Smooth muscle cell (in vitro differentiated cells): Measurements from ENCODE around the gene ZDHHC15. TPM values are rescaled to one million over a fixed set of nuclear protein-coding genes. Genes with fewer than 3 reads are reported as not detected.
"Not testable (repeated sequence)": the region's sequence is repeated elsewhere in the genome, so short reads cannot be mapped to it uniquely, and the experiment has no call there.

Experiments used
- DNase-seq: peaks from one replicate; lab custom pipeline; 2025; ENCODE audit not compliant: unreplicated experiment; lab: John Stamatoyannopoulos, UW
- H2AFZ ChIP-seq: fragments of 200-600 bp; sonication (generic); 2 replicates; pipeline ENCODE4 v1.6.0; 2016; ENCODE audit warnings: antibody characterized with exemption, low read depth, mild to moderate bottlenecking
- H3F3A ChIP-seq: fragments of 200-600 bp; sonication (generic); 2 replicates; pipeline ENCODE4 v1.6.0; 2017; ENCODE audit warnings: antibody characterized with exemption, low read depth
- H3K27ac ChIP-seq: fragments of 200-600 bp; sonication (generic); 2 replicates; pipeline ENCODE4 v1.5.1; 2016; ENCODE audit warnings: low read depth, mild to moderate bottlenecking
- H3K27me3 ChIP-seq: fragments of 200-600 bp; sonication (generic); 2 replicates; pipeline ENCODE4 v1.6.1; 2016; ENCODE audit warnings: low read depth, mild to moderate bottlenecking
- H3K36me3 ChIP-seq: fragments of 200-600 bp; sonication (generic); 2 replicates; pipeline ENCODE4 v1.5.1; 2016; ENCODE audit warnings: low read depth
- H3K4me1 ChIP-seq: fragments of 200-600 bp; sonication (generic); 2 replicates; pipeline ENCODE4 v1.5.1; 2016; ENCODE audit warnings: low read depth
- H3K4me2 ChIP-seq: fragments of 200-600 bp; sonication (generic); 2 replicates; pipeline ENCODE4 v1.6.0; 2016; ENCODE audit warnings: mild to moderate bottlenecking
- H3K4me3 ChIP-seq: fragments of 200-600 bp; sonication (generic); 2 replicates; pipeline ENCODE4 v1.5.1; 2016; ENCODE audit warnings: mild to moderate bottlenecking
- H3K79me2 ChIP-seq: fragments of 200-600 bp; sonication (generic); 2 replicates; pipeline ENCODE4 v1.6.0; 2016; ENCODE audit warnings: low read depth, mild to moderate bottlenecking
- H3K9ac ChIP-seq: fragments of 200-600 bp; sonication (generic); 2 replicates; pipeline ENCODE4 v1.6.0; 2016; ENCODE audit warnings: low read depth
- H3K9me3 ChIP-seq: fragments of 200-600 bp; sonication (generic); replicated peaks from 2 replicates; pipeline ENCODE4 v1.5.1; 2016; ENCODE audit warnings: low read depth
- H4K20me1 ChIP-seq: fragments of 200-600 bp; sonication (generic); 2 replicates; pipeline ENCODE4 v1.6.0; 2016; ENCODE audit warnings: low read depth
- WGBS: methylation state at CpG from one replicate; pipeline ENCODE4 v1.1.7; 2016; ENCODE audit warnings: low lambda C conversion rate; 5-methylcytosine and 5-hydroxymethylcytosine counted together
- polyA plus RNA-seq: library from polyadenylated mRNA; unstranded; fragments of >200 nt; fragmentation: Nextera tagmentation; extraction: Ambion mirVana; gene quantifications from 2 replicates; pipeline ENCODE4 v1.2.1, GENCODE V29; 2016
- total RNA-seq: library from RNA; depleted of rRNA; stranded (reverse); fragments of >200 nt; gene quantifications from 2 replicates; pipeline ENCODE4 v1.2.3, GENCODE V29; 2014
- TF ChIP-seq, protein P1 (sequence below): fragments of 200-600 bp; sonication (generic); IDR thresholded peaks from 2 replicates; pipeline ENCODE4 v1.5.1; 2017; ENCODE audit warnings: borderline replicate concordance, mild to moderate bottlenecking, antibody characterized with exemption; ENCODE audit not compliant: insufficient read depth, poor library complexity, severe bottlenecking

The ZDHHC15 gene
- total and polyA plus RNA-seq, 2 experiments from 2014 or later, result 0.13 TPM; not detected in 1

DNA sequence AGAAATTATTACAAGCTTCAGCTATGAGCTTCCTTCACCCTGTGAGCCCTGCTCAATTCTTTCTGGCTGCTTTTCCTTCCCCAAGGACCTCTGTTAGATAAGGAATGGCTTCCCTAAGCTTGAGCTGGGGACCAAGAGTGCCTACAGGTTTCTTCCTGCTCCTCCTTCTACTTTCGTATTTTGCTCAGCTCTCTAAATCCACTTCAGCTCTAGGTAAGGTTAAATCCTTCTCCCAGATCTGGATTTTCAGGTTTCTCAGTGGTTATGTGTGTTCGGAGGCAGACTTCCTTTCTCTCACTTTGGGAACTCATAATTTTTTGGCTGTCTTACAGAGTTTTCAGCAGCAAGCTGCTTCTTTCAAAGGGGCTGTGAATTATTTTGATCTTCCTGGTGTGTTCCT is 21.9 kb upstream of the ZDHHC15 start:
- H3K4me2 ChIP-seq, result no peak overlapping the region
- WGBS, result 72% methylated on average over 2 of the region's 2 CpGs

DNA sequence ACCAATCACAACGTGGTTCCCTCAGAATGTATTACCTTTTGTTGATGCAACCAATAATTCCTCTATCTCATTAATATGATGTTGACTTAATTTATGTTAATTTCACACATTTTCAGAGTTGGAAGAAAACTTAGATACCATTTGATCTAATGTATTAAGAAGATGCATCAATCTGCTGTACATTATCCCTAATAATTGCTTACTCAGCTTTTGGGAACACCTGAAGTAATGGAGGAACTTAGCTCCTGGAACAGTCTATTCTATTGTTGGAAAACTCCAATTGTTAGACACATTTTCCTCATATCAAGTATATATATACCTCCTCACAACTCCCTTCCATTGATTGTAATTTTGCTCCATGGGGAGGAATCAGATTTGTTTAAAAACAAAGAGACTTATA is 38.9 kb downstream of the ZDHHC15 start:
- Histone ChIP-seq H4K20me1 (no peaks in the 10 kb centered on the region), H3K4me1 (no peaks in the 10 kb centered on the region), H3K4me2 (no peak overlapping the region), H3K9me3 (peaks cover 8% of the 10 kb centered on the region), H3K79me2 (no peaks in the 10 kb centered on the region), H3K4me3 (no peak overlapping the region), H3K36me3 (no peaks in the 10 kb centered on the region), H3K9ac (no peak overlapping the region), H3F3A (no peaks in the 10 kb centered on the region), H3K27ac (no peak overlapping the region), H2AFZ (no peak overlapping the region), H3K27me3 (no peaks in the 10 kb centered on the region)
- TF ChIP-seq, protein P1, sequence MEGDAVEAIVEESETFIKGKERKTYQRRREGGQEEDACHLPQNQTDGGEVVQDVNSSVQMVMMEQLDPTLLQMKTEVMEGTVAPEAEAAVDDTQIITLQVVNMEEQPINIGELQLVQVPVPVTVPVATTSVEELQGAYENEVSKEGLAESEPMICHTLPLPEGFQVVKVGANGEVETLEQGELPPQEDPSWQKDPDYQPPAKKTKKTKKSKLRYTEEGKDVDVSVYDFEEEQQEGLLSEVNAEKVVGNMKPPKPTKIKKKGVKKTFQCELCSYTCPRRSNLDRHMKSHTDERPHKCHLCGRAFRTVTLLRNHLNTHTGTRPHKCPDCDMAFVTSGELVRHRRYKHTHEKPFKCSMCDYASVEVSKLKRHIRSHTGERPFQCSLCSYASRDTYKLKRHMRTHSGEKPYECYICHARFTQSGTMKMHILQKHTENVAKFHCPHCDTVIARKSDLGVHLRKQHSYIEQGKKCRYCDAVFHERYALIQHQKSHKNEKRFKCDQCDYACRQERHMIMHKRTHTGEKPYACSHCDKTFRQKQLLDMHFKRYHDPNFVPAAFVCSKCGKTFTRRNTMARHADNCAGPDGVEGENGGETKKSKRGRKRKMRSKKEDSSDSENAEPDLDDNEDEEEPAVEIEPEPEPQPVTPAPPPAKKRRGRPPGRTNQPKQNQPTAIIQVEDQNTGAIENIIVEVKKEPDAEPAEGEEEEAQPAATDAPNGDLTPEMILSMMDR, result no peak
- WGBS, result 47% methylated on average over 1 of the region's 1 CpG
- no peak for DNase-seq

More for the DNA sequence above, 21.9 kb upstream of the ZDHHC15 start:
- Histone ChIP-seq H3K9me3 (no peaks in the 10 kb centered on the region), H4K20me1 (no peaks in the 10 kb centered on the region), H3K27ac (no peak overlapping the region), H3K4me3 (no peak overlapping the region), H3K79me2 (no peaks in the 10 kb centered on the region), H3K9ac (no peak overlapping the region), H3K36me3 (no peaks in the 10 kb centered on the region), H3F3A (no peaks in the 10 kb centered on the region), H3K4me1 (no peaks in the 10 kb centered on the region), H2AFZ (no peak overlapping the region), H3K27me3 (no peaks in the 10 kb centered on the region)
- no peak for DNase-seq
- TF ChIP-seq, protein P1, result no peak

DNA sequence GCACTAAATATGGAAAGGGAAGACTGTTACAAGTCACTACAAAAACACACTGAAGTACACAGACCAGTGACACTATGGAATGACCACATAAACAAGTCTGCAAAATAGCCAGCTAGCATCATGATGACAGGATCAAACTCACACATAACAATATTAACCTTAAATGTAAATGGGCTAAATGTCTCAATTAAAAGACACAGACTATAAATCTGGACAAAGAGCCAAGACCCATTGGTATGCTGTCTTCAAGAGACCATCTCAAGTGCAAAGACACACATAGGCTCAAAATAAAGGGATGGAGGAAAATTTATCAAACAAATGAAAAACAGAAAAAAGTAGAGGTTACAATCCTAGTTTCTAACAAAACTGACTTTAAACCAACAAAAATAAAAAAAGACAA is 61.1 kb downstream of the ZDHHC15 start:
- DNase-seq, H3K4me1 ChIP-seq, H3K4me3 ChIP-seq, H3K79me2 ChIP-seq, H2AFZ ChIP-seq, H3K4me2 ChIP-seq, H3K9ac ChIP-seq, H3K9me3 ChIP-seq, H3K27me3 ChIP-seq, H3F3A ChIP-seq, H4K20me1 ChIP-seq, H3K36me3 ChIP-seq, H3K27ac ChIP-seq: not testable (repeated sequence)

DNA sequence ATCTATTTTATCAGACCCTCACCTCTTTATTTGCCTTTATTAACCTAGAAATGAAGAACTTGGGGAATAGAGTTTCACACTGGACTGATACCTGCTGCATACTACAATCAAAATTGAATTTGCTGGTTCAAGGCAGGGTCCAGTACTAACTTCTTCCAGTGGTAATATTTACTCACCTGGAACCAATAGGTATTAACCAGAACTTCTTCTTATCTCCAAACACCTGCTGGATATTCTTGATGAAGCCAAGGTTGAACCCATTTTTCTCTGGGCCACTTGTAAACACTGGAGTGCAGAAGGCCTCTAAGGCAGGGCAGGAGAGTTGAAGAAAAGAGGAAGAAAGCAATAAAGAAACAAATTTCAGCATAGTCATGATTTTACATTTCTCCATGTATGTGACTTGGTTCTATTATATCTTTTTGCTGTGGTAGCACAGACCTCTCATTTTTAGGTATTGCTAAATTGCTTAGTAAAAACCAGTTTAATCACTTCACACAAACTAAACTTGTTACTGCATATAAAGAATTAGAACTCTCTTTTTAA is 101.1 kb downstream of the ZDHHC15 start:
- no peaks in the 10 kb centered on the region for H3K36me3 ChIP-seq
- H3K4me2 ChIP-seq, result no peak overlapping the region
- no peak overlapping the region for H3K4me3 ChIP-seq
- no peaks in the 10 kb centered on the region for H3K79me2 ChIP-seq
- H3K27me3 ChIP-seq, result no peaks in the 10 kb centered on the region
- H3F3A ChIP-seq, result no peaks in the 10 kb centered on the region
- H3K9ac ChIP-seq, result no peak overlapping the region
- DNase-seq, result no peak
- no peaks in the 10 kb centered on the region for H3K9me3 ChIP-seq
- no peaks in the 10 kb centered on the region for H3K4me1 ChIP-seq
- TF ChIP-seq, protein P1, result no peak
- H4K20me1 ChIP-seq, result no peaks in the 10 kb centered on the region
- H2AFZ ChIP-seq, result no peak overlapping the region
- H3K27ac ChIP-seq, result no peak overlapping the region

DNA sequence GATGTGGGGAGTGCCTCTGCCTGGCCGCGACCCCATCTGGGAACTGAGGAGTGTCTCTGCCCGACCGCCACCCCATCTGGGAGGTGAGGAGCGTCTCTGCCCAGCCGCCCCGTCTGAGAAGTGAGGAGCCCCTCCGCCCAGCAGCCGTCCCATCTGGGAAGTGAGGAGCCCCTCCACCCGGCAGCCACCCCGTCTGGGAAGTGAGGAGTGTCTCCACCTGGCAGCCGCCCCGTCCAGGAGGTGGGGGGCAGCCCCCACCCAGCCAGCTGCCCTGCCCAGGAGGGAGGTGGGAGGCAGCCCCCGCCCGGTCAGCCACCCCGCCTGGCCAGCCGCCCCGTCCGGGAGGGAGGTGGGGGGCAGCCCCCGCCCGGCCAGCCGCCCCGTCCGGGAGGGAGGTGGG is 115.7 kb downstream of the ZDHHC15 start:
- H3K4me2 ChIP-seq, H3K4me1 ChIP-seq, H3K27me3 ChIP-seq, H3K36me3 ChIP-seq, H3K27ac ChIP-seq, H3K9me3 ChIP-seq, H3K9ac ChIP-seq, H3K79me2 ChIP-seq, H3K4me3 ChIP-seq, H3F3A ChIP-seq, H4K20me1 ChIP-seq, DNase-seq, H2AFZ ChIP-seq: not testable (repeated sequence)
- 94% methylated on average over 12 of the region's 24 CpGs for WGBS
